Hepatocyte (in vitro differentiated cells): ENCODE measurements around the gene DAP.
"Not testable (repeated sequence)": the region's sequence is repeated elsewhere in the genome, so short reads cannot be mapped to it uniquely, and the experiment has no call there.

Experiments
- CTCF ChIP-seq: fragments of 200-600 bp; sonication (generic); IDR thresholded peaks from 2 replicates; pipeline ENCODE4 v1.5.1; 2016; ENCODE audit warnings: antibody characterized with exemption, mild to moderate bottlenecking; ENCODE audit not compliant: poor library complexity
- EZH2phosphoT487 ChIP-seq: fragments of 200-600 bp; sonication (generic); IDR thresholded peaks from one replicate; pipeline ENCODE4 v1.6.1; 2018; ENCODE audit warnings: antibody characterized with exemption, mild to moderate bottlenecking, low read depth, moderate library complexity; ENCODE audit not compliant: unreplicated experiment, severe bottlenecking

GRCh38 chr5:10716825-10717224 is 44.2 kb downstream of the DAP start:
- TF ChIP-seq CTCF, EZH2phosphoT487: not testable (repeated sequence)
